Activated naive CD8-positive, alpha-beta T cell treated with anti-CD3 and anti-CD28 coated beads, Interleukin-2, amount 10 ng/mL, durations not matched to agents 7 days and 5 days (primary cell): ENCODE measurements around the gene SMOC1. TPM values are rescaled to one million over a fixed set of nuclear protein-coding genes. Genes with fewer than 3 reads are reported as not detected.

ENCODE experiments used
- ATAC-seq: fragments of 150-1000 bp; cut with Tn5 transposase; one replicate; pipeline ENCODE4 v1.10.0; 2021; ENCODE audit warnings: low read depth, moderate library complexity
- POLR2A ChIA-PET: fragments of 350-600 bp; sonication (Branson Sonifier 250); formaldehyde crosslinking; loops from one replicate; lab custom pipeline; 2021; ENCODE audit warnings: antibody characterized with exemption; lab: Charles Lee
- DNase-seq: peaks from one replicate; pipeline ENCODE4 v3.0.0; 2021
- H3K27ac Mint-ChIP-seq: one replicate; pipeline ENCODE4 v1.8.0; 2022; ENCODE audit warnings: mild to moderate bottlenecking, mixed read lengths
- H3K27me3 Mint-ChIP-seq: one replicate; pipeline ENCODE4 v1.8.0; 2022; ENCODE audit warnings: mild to moderate bottlenecking, moderate library complexity, mixed read lengths
- H3K36me3 Mint-ChIP-seq: one replicate; pipeline ENCODE4 v1.8.0; 2021; ENCODE audit warnings: mild to moderate bottlenecking, mixed read lengths
- H3K4me1 Mint-ChIP-seq: one replicate; pipeline ENCODE4 v1.8.0; 2021; ENCODE audit warnings: mixed read lengths
- H3K4me3 Mint-ChIP-seq: one replicate; pipeline ENCODE4 v1.8.0; 2022; ENCODE audit warnings: mild to moderate bottlenecking, moderate library complexity, mixed read lengths
- H3K9me3 Mint-ChIP-seq: one replicate; pipeline ENCODE4 v1.8.0; 2021; ENCODE audit warnings: mixed read lengths
- total RNA-seq, 2 experiments: library from RNA; stranded (reverse); gene quantifications; one replicate each; pipeline ENCODE4 v1.2.3, GENCODE V29; 2021

Gene SMOC1
- total RNA-seq, 2 experiments from 2014 or later = not detected

- peaks cover 2% of the 10 kb centered on the region for H3K4me1 Mint-ChIP-seq
- peaks cover 33% of the 10 kb centered on the region for H3K27me3 Mint-ChIP-seq
- ATAC-seq (no peak), DNase-seq (no peak)
- POLR2A ChIA-PET = no interaction called here
- no peak overlapping the region for H3K4me3 Mint-ChIP-seq
- no peak overlapping the region for H3K27ac Mint-ChIP-seq
- no peaks in the 10 kb centered on the region for H3K36me3 Mint-ChIP-seq
- H3K9me3 Mint-ChIP-seq = no peaks in the 10 kb centered on the region
These were observed 26.5 kb upstream of the SMOC1 start for GRCh38 chr14:69852531-69853321.

GRCh38 chr14:69853774-69854173, 25.4 kb upstream of the SMOC1 start:
- H3K4me3 Mint-ChIP-seq = no peak overlapping the region
- peaks cover 29% of the 10 kb centered on the region for H3K27me3 Mint-ChIP-seq
- no peak for DNase-seq
- no peak for ATAC-seq
- H3K4me1 Mint-ChIP-seq = peaks cover 2% of the 10 kb centered on the region
- POLR2A ChIA-PET = no interaction called here
- H3K36me3 Mint-ChIP-seq = no peaks in the 10 kb centered on the region
- H3K9me3 Mint-ChIP-seq = no peaks in the 10 kb centered on the region
- H3K27ac Mint-ChIP-seq = no peak overlapping the region

DNA sequence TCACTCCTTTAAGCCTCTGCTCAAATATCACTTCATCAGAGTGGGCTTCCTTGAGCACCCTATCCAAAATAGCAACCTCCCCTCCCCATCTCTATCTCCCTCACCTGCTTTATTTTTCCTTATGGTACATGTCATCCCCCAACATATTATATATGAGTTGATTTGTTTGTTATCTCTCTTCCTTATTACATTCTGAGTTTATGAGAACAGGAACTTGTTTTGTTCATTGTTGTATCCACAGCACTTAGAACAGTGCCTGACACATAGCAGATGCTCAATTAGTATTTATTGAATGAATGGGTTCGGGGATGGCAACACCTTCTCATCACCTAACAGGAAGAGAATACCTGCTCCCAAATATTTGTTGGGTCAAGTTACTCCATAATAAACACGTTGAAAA, 24.6 kb upstream of the SMOC1 start:
- peaks cover 28% of the 10 kb centered on the region for H3K27me3 Mint-ChIP-seq
- ATAC-seq (no peak), DNase-seq (no peak)
- H3K36me3 Mint-ChIP-seq = no peaks in the 10 kb centered on the region
- POLR2A ChIA-PET = no interaction called here
- no peaks in the 10 kb centered on the region for H3K9me3 Mint-ChIP-seq
- no peak overlapping the region for H3K4me3 Mint-ChIP-seq
- peaks cover 2% of the 10 kb centered on the region for H3K4me1 Mint-ChIP-seq
- no peak overlapping the region for H3K27ac Mint-ChIP-seq

- H3K4me3 Mint-ChIP-seq = no peak overlapping the region
- no peaks in the 10 kb centered on the region for H3K36me3 Mint-ChIP-seq
- POLR2A ChIA-PET = no interaction called here
- DNase-seq = no peak
- H3K9me3 Mint-ChIP-seq = no peaks in the 10 kb centered on the region
- ATAC-seq = no peak
- peaks cover 2% of the 10 kb centered on the region for H3K4me1 Mint-ChIP-seq
- peaks cover 26% of the 10 kb centered on the region for H3K27me3 Mint-ChIP-seq
- no peak overlapping the region for H3K27ac Mint-ChIP-seq
These were observed 23.9 kb upstream of the SMOC1 start for GRCh38 chr14:69855180-69855832.

- H3K36me3 Mint-ChIP-seq = no peaks in the 10 kb centered on the region
- no peak overlapping the region for H3K4me3 Mint-ChIP-seq
- DNase-seq (no peak), ATAC-seq (no peak)
- H3K4me1 Mint-ChIP-seq = no peaks in the 10 kb centered on the region
- no peaks in the 10 kb centered on the region for H3K9me3 Mint-ChIP-seq
- POLR2A ChIA-PET = no interaction called here
- H3K27ac Mint-ChIP-seq = no peak overlapping the region
- H3K27me3 Mint-ChIP-seq = peaks cover 25% of the 10 kb centered on the region
These were observed 20.4 kb upstream of the SMOC1 start for GRCh38 chr14:69858801-69859200.

DNA sequence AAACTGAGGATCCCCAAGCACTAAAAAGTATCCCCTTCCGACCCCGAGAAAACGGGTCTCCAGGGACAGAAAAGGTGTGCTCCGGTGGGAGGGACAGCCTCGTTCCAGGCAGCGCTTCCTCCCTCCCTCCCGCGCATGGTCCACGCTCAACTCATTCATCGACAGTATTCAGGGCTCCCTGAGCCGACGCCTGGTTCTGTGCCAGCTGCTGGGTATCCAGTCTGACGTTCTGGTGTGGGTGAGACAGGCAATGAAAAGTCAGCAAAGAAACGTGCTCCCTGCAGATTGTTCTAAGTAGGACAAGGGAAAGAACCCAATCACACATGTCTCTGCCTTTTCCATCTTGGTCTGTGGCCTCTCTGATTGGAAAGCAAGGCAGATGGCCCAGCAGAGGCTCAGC, 19.6 kb upstream of the SMOC1 start:
- no peak overlapping the region for H3K4me3 Mint-ChIP-seq
- POLR2A ChIA-PET = no interaction called here
- ATAC-seq (no peak), DNase-seq (no peak)
- H3K36me3 Mint-ChIP-seq = no peaks in the 10 kb centered on the region
- H3K27me3 Mint-ChIP-seq = peaks cover 22% of the 10 kb centered on the region
- H3K4me1 Mint-ChIP-seq = no peaks in the 10 kb centered on the region
- H3K27ac Mint-ChIP-seq = no peak overlapping the region
- H3K9me3 Mint-ChIP-seq = no peaks in the 10 kb centered on the region

DNA sequence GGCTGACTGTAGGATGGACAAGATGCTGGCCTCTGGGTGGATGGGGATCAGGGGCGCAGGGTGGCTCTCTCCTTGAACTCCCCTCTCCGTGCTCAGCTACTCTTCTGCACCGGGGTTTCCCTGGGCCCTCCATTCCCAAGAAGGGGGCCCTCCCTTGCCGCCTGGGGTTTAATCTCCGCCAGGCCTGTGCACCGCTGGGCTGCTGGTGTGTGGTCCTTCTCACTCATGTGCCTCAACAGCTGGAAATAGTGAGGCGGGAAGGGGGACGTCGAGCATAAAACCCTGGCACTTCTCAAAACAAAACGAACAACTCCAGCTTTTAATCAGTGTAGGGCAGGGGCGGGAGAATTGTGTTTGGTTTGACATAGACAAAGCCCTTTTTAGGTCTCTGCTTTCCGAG, 19.0 kb upstream of the SMOC1 start:
- DNase-seq (no peak), ATAC-seq (no peak)
- H3K9me3 Mint-ChIP-seq = no peaks in the 10 kb centered on the region
- no peaks in the 10 kb centered on the region for H3K4me1 Mint-ChIP-seq
- POLR2A ChIA-PET = no interaction called here
- H3K27ac Mint-ChIP-seq = no peak overlapping the region
- H3K27me3 Mint-ChIP-seq = peaks cover 22% of the 10 kb centered on the region
- no peaks in the 10 kb centered on the region for H3K36me3 Mint-ChIP-seq
- no peak overlapping the region for H3K4me3 Mint-ChIP-seq

- POLR2A ChIA-PET = no interaction called here
- no peak overlapping the region for H3K27ac Mint-ChIP-seq
- H3K9me3 Mint-ChIP-seq = no peaks in the 10 kb centered on the region
- no peaks in the 10 kb centered on the region for H3K4me1 Mint-ChIP-seq
- peaks cover 22% of the 10 kb centered on the region for H3K27me3 Mint-ChIP-seq
- no peak overlapping the region for H3K4me3 Mint-ChIP-seq
- no peaks in the 10 kb centered on the region for H3K36me3 Mint-ChIP-seq
- ATAC-seq (no peak), DNase-seq (no peak)
These were observed 18.1 kb upstream of the SMOC1 start for GRCh38 chr14:69861025-69861569.

DNA sequence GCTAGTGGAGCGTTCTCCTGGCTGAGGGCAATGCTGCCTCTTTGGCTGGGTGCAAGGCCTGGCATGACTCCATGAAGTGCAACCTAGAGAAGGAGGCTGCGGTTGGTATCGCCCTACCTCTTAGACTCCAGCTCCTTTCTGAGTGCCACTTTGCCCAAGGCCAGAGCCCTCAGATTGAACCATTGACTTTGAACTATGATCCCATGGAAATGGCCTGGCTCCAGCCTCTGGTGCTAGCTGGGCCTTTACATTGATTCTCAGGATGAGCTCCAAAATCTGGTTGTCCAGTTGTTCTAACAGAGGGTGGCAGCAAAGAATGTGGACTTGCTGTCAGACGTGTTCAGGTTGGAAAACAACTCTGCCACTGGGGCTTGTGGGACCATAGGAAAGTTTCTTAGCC, 16.1 kb upstream of the SMOC1 start:
- no peak for ATAC-seq
- H3K9me3 Mint-ChIP-seq = no peaks in the 10 kb centered on the region
- H3K4me3 Mint-ChIP-seq = no peak overlapping the region
- no peaks in the 10 kb centered on the region for H3K4me1 Mint-ChIP-seq
- no peaks in the 10 kb centered on the region for H3K36me3 Mint-ChIP-seq
- H3K27ac Mint-ChIP-seq = no peak overlapping the region
- POLR2A ChIA-PET = no interaction called here
- DNase-seq = no peak
- peaks cover 12% of the 10 kb centered on the region for H3K27me3 Mint-ChIP-seq

- no peaks in the 10 kb centered on the region for H3K36me3 Mint-ChIP-seq
- ATAC-seq (no peak), DNase-seq (no peak)
- H3K27ac Mint-ChIP-seq = no peak overlapping the region
- no peaks in the 10 kb centered on the region for H3K4me1 Mint-ChIP-seq
- peaks cover 14% of the 10 kb centered on the region for H3K27me3 Mint-ChIP-seq
- H3K4me3 Mint-ChIP-seq = no peak overlapping the region
- POLR2A ChIA-PET = no interaction called here
- H3K9me3 Mint-ChIP-seq = no peaks in the 10 kb centered on the region
These were observed 13.4 kb upstream of the SMOC1 start for GRCh38 chr14:69865701-69866365.

DNA sequence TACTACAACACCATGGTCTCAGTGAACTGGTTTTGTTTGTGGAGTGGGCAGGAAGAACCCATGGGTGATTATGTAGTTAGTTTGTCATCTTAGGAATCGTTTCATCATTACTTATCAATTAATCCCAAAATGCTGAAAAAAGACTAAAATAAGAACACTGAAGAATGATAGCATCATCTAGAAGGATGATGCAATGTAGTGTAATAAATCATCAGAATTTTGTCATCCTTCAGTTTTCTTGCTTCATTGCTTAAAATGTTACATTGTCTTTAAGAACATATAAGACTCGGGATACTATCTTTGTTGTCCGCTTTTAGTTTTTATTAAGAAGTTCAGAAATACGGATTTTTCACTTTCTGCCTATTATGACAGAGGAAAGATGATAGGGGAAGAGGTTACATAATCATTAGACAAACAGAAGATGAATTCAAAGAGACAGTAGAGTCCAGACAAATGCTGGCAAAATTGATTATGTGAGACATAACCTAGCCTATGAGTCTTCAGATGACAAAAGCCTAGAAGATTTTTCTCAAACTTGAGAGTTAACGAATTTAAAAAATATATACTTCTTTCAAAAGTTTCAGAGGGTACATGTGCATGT, 10.8 kb upstream of the SMOC1 start:
- peaks cover 14% of the 10 kb centered on the region for H3K27me3 Mint-ChIP-seq
- no peak overlapping the region for H3K27ac Mint-ChIP-seq
- POLR2A ChIA-PET = no interaction called here
- H3K4me1 Mint-ChIP-seq = no peaks in the 10 kb centered on the region
- no peak overlapping the region for H3K4me3 Mint-ChIP-seq
- ATAC-seq = no peak
- H3K9me3 Mint-ChIP-seq = no peaks in the 10 kb centered on the region
- no peak for DNase-seq
- H3K36me3 Mint-ChIP-seq = no peaks in the 10 kb centered on the region

- Mint-ChIP-seq H3K9me3 (no peaks in the 10 kb centered on the region), H3K27me3 (peaks cover 19% of the 10 kb centered on the region), H3K36me3 (no peaks in the 10 kb centered on the region), H3K4me3 (no peak overlapping the region), H3K4me1 (no peaks in the 10 kb centered on the region), H3K27ac (no peak overlapping the region)
- ATAC-seq = no peak
- DNase-seq = no peak
- POLR2A ChIA-PET = no interaction called here
These were observed 8.6 kb upstream of the SMOC1 start for GRCh38 chr14:69870613-69871012.
